COR-L47 (cell line): ENCODE results near the gene TOMM6.

Source experiments
- DNase-seq: peaks from one replicate; lab custom pipeline; 2025; lab: John Stamatoyannopoulos, UW

Gene TOMM6

GRCh38 chr6:41824571-41825569 lies 37.4 kb downstream of the TOMM6 start:
- DNase-seq = no peak

- no peak for DNase-seq
Observed at GRCh38 chr6:41826343-41827022, 39.0 kb downstream of the TOMM6 start.

GRCh38 chr6:41832263-41832662 lies 44.8 kb downstream of the TOMM6 start:
- DNase-seq = no peak

GRCh38 chr6:41836022-41836659 lies 48.6 kb downstream of the TOMM6 start:
- DNase-seq = no peak

- no peak for DNase-seq
Observed at GRCh38 chr6:41836660-41837052, 49.2 kb downstream of the TOMM6 start.
